Measurements from ENCODE around the gene REEP6.
"Not testable (repeated sequence)": the region's sequence is repeated elsewhere in the genome, so short reads cannot be mapped to it uniquely, and the experiment has no call there.

Gene REEP6

GRCh38 chr19:1497578-1498235 is 6.7 kb downstream of the REEP6 start:
- Histone ChIP-seq H3K9me3 (replicated peaks; ENCODE audit: insufficient read depth, low read length) (no peaks in the 10 kb centered on the region), H3K4me1 (ENCODE audit: low read length) (no peaks in the 10 kb centered on the region), H3K9ac (ENCODE audit: low read length) (no peak overlapping the region), H3K27me3 (replicated peaks; ENCODE audit: insufficient read depth, low read length) (peaks cover 77% of the 10 kb centered on the region), H3K4me3 (ENCODE audit: low read length) (no peak overlapping the region), H3F3A (ENCODE audit: insufficient read depth, low read length) (no peaks in the 10 kb centered on the region), H3K36me3 (replicated peaks; ENCODE audit: insufficient read depth, low read length) (no peaks in the 10 kb centered on the region), H2AFZ (ENCODE audit: low read length) (no peak overlapping the region), H3K79me2 (ENCODE audit: low read length) (no peaks in the 10 kb centered on the region), H4K20me1 (ENCODE audit: insufficient read depth, low read length) (no peaks in the 10 kb centered on the region), H3K4me2 (ENCODE audit: low read depth, low read length) (no peak overlapping the region), H3K27ac (ENCODE audit: low read length) (no peak overlapping the region), H3K9me2 (replicated peaks; ENCODE audit: insufficient read depth, low read length) (no peaks in the 10 kb centered on the region)
- TF ChIP-seq EZH2phosphoT487 (IDR thresholded peaks at IDR 0.05; ENCODE audit: low read length) (no peak), EZH2 (optimal IDR thresholded peaks at IDR 0.05; ENCODE audit: low read depth, low read length) (no peak), CTCF (IDR thresholded peaks at IDR 0.05; ENCODE audit: low read length) (no peak)
- DNase-seq: no peak

- not testable (repeated sequence) for H3K9ac ChIP-seq (ENCODE audit: low read length); H3K79me2 ChIP-seq (ENCODE audit: low read length); H3F3A ChIP-seq (ENCODE audit: insufficient read depth, low read length); H3K9me2 ChIP-seq (replicated peaks; ENCODE audit: insufficient read depth, low read length); H3K9me3 ChIP-seq (replicated peaks; ENCODE audit: insufficient read depth, low read length); H4K20me1 ChIP-seq (ENCODE audit: insufficient read depth, low read length); H3K4me3 ChIP-seq (ENCODE audit: low read length); H2AFZ ChIP-seq (ENCODE audit: low read length); H3K4me2 ChIP-seq (ENCODE audit: low read depth, low read length); DNase-seq; H3K27ac ChIP-seq (ENCODE audit: low read length); H3K4me1 ChIP-seq (ENCODE audit: low read length); H3K36me3 ChIP-seq (replicated peaks; ENCODE audit: insufficient read depth, low read length)
- H3K27me3 ChIP-seq (replicated peaks; ENCODE audit: insufficient read depth, low read length): peaks cover 77% of the 10 kb centered on the region
These were observed 8.2 kb downstream of the REEP6 start for GRCh38 chr19:1499231-1499630.

GRCh38 chr19:1501200-1501595 is 10.2 kb downstream of the REEP6 start:
- H2AFZ ChIP-seq (ENCODE audit: low read length): no peak overlapping the region
- H4K20me1 ChIP-seq (ENCODE audit: insufficient read depth, low read length): no peaks in the 10 kb centered on the region
- H3F3A ChIP-seq (ENCODE audit: insufficient read depth, low read length): no peaks in the 10 kb centered on the region
- H3K4me1 ChIP-seq (ENCODE audit: low read length): no peaks in the 10 kb centered on the region
- no peak overlapping the region for H3K4me2 ChIP-seq (ENCODE audit: low read depth, low read length)
- H3K9ac ChIP-seq (ENCODE audit: low read length): no peak overlapping the region
- H3K9me3 ChIP-seq (replicated peaks; ENCODE audit: insufficient read depth, low read length): no peaks in the 10 kb centered on the region
- no peaks in the 10 kb centered on the region for H3K79me2 ChIP-seq (ENCODE audit: low read length)
- no peaks in the 10 kb centered on the region for H3K36me3 ChIP-seq (replicated peaks; ENCODE audit: insufficient read depth, low read length)
- H3K27ac ChIP-seq (ENCODE audit: low read length): no peak overlapping the region
- no peak for DNase-seq
- H3K4me3 ChIP-seq (ENCODE audit: low read length): no peak overlapping the region
- TF ChIP-seq CTCF (IDR thresholded peaks at IDR 0.05; ENCODE audit: low read length): no peak
- TF ChIP-seq EZH2phosphoT487 (IDR thresholded peaks at IDR 0.05; ENCODE audit: low read length): no peak
- TF ChIP-seq EZH2 (optimal IDR thresholded peaks at IDR 0.05; ENCODE audit: low read depth, low read length): no peak
- no peaks in the 10 kb centered on the region for H3K9me2 ChIP-seq (replicated peaks; ENCODE audit: insufficient read depth, low read length)
- peaks cover 77% of the 10 kb centered on the region for H3K27me3 ChIP-seq (replicated peaks; ENCODE audit: insufficient read depth, low read length)

GRCh38 chr19:1502433-1503088 is 11.6 kb downstream of the REEP6 start:
- no peak overlapping the region for H3K9ac ChIP-seq (ENCODE audit: low read length)
- no peak overlapping the region for H3K4me3 ChIP-seq (ENCODE audit: low read length)
- H3K4me2 ChIP-seq (ENCODE audit: low read depth, low read length): no peak overlapping the region
- no peaks in the 10 kb centered on the region for H3K9me2 ChIP-seq (replicated peaks; ENCODE audit: insufficient read depth, low read length)
- H3K27me3 ChIP-seq (replicated peaks; ENCODE audit: insufficient read depth, low read length): peaks cover 68% of the 10 kb centered on the region
- H3F3A ChIP-seq (ENCODE audit: insufficient read depth, low read length): no peaks in the 10 kb centered on the region
- no peaks in the 10 kb centered on the region for H3K36me3 ChIP-seq (replicated peaks; ENCODE audit: insufficient read depth, low read length)
- no peaks in the 10 kb centered on the region for H3K9me3 ChIP-seq (replicated peaks; ENCODE audit: insufficient read depth, low read length)
- DNase-seq: no peak
- H3K79me2 ChIP-seq (ENCODE audit: low read length): no peaks in the 10 kb centered on the region
- TF ChIP-seq EZH2phosphoT487 (IDR thresholded peaks at IDR 0.05; ENCODE audit: low read length) (no peak), CTCF (IDR thresholded peaks at IDR 0.05; ENCODE audit: low read length) (no peak), EZH2 (optimal IDR thresholded peaks at IDR 0.05; ENCODE audit: low read depth, low read length) (no peak)
- H4K20me1 ChIP-seq (ENCODE audit: insufficient read depth, low read length): no peaks in the 10 kb centered on the region
- no peaks in the 10 kb centered on the region for H3K4me1 ChIP-seq (ENCODE audit: low read length)
- H3K27ac ChIP-seq (ENCODE audit: low read length): no peak overlapping the region
- no peak overlapping the region for H2AFZ ChIP-seq (ENCODE audit: low read length)

Measured in MM.1S (cell line).